Esophagus (tissue), 2 donors: ENCODE results near the gene KRTAP2-2. TPM values are rescaled to one million over a fixed set of nuclear protein-coding genes. Genes with fewer than 3 reads are reported as not detected.
"Not testable (repeated sequence)": the region's sequence is repeated elsewhere in the genome, so short reads cannot be mapped to it uniquely, and the experiment has no call there.

ENCODE experiments used
- H3K27ac ChIP-seq, 2 donors: one replicate each; pipeline ENCODE4 v1.5.1; 2013; ENCODE audit warnings: low read depth in 2 of 2, mild to moderate bottlenecking in 2 of 2, inconsistent platforms in 1 of 2, low read length in 1 of 2, moderate library complexity in 1 of 2
- H3K27me3 ChIP-seq, 2 donors: one replicate each; pipeline ENCODE4 v1.6.1; 2013; ENCODE audit warnings: low read length in 2 of 2, control low read depth in 1 of 2, mild to moderate bottlenecking in 1 of 2; ENCODE audit not compliant: insufficient read depth in 2 of 2, control insufficient read depth in 1 of 2
- H3K36me3 ChIP-seq, 2 donors: one replicate each; pipeline ENCODE4 v1.6.1; 2013; ENCODE audit warnings: low read length in 1 of 2; ENCODE audit not compliant: control insufficient read depth in 2 of 2, insufficient read depth in 2 of 2
- H3K4me1 ChIP-seq, 2 donors: one replicate each; pipeline ENCODE4 v1.6.1; 2013; ENCODE audit warnings: low read length in 1 of 2; ENCODE audit not compliant: control insufficient read depth in 2 of 2, insufficient read depth in 2 of 2
- H3K4me3 ChIP-seq, 2 donors: one replicate each; pipeline ENCODE4 v1.5.1; 2013; ENCODE audit warnings: low read length in 2 of 2, mild to moderate bottlenecking in 2 of 2, low read depth in 1 of 2, moderate library complexity in 1 of 2
- H3K9me3 ChIP-seq, 2 donors: one replicate each; pipeline ENCODE4 v1.6.1; 2013; ENCODE audit warnings: mild to moderate bottlenecking in 2 of 2, low read depth in 1 of 2, low read length in 1 of 2, moderate library complexity in 1 of 2; ENCODE audit not compliant: control insufficient read depth in 2 of 2, insufficient read depth in 1 of 2
- WGBS, 2 donors: extraction: QIAGEN DNeasy Blood & Tissue Kit; methylation state at CpG; one replicate each; pipeline ENCODE4 v1.1.7; 2013; 5-methylcytosine and 5-hydroxymethylcytosine counted together
- polyA plus RNA-seq, 2 donors: library from polyadenylated mRNA; stranded (reverse); fragments of 200-250 nt; gene quantifications; one replicate each; pipeline ENCODE4 v1.2.3, GENCODE V29; 2013
- donor health status: healthy with polysubstance abuse.
- donor health status: Bipolar disorder and iron deficiency.

Gene KRTAP2-2
- polyA plus RNA-seq, 2 donors, result not detected

GRCh38 chr17:41065016-41065689, 10.1 kb upstream of the KRTAP2-2 start:
- not testable (repeated sequence) for H3K27me3 ChIP-seq, H3K36me3 ChIP-seq, H3K4me1 ChIP-seq, H3K27ac ChIP-seq, H3K9me3 ChIP-seq, H3K4me3 ChIP-seq
- WGBS, 2 donors, result 70% methylated on average over 6 to 7 of the region's 16 CpGs

GRCh38 chr17:41064301-41064700, 9.3 kb upstream of the KRTAP2-2 start:
- H3K27ac ChIP-seq, result no peak overlapping the region
- no peak overlapping the region for H3K4me3 ChIP-seq
- no peaks in the 10 kb centered on the region for H3K9me3 ChIP-seq
- no peaks in the 10 kb centered on the region for H3K4me1 ChIP-seq
- no peaks in the 10 kb centered on the region for H3K36me3 ChIP-seq
- 76 to 88% methylated on average over 1 of the region's 1 CpG for WGBS, 2 donors
- no peaks in the 10 kb centered on the region for H3K27me3 ChIP-seq

GRCh38 chr17:41063449-41063848, 8.4 kb upstream of the KRTAP2-2 start:
- no peaks in the 10 kb centered on the region for H3K4me1 ChIP-seq
- 75 to 76% methylated on average over 4 of the region's 4 CpGs for WGBS, 2 donors
- H3K9me3 ChIP-seq, result no peaks in the 10 kb centered on the region
- H3K36me3 ChIP-seq, result no peaks in the 10 kb centered on the region
- no peak overlapping the region for H3K27ac ChIP-seq
- no peaks in the 10 kb centered on the region for H3K27me3 ChIP-seq
- H3K4me3 ChIP-seq, result no peak overlapping the region

DNA sequence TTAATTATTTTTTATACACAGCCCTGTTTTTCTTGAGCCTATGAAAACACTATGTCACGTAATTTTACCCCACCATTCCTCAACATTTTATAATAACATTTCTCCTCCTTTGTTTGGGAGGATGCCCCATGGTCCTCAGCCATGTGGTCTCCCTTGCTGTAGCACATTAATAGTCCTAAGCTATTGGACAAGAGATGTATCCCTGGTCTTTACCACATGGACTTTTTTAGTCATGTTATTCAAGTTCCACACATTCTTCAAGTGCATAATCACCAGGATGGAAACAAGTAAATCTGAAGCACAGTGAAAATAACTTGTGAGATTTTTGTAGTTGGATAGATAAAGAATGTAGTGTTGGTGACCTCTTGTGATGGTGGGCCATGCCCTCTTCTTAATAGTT, 6.9 kb upstream of the KRTAP2-2 start:
- no peaks in the 10 kb centered on the region for H3K27me3 ChIP-seq
- H3K9me3 ChIP-seq, result no peaks in the 10 kb centered on the region
- WGBS, 2 donors, result 63 to 70% methylated on average over 1 of the region's 1 CpG
- H3K4me3 ChIP-seq, result no peak overlapping the region
- H3K4me1 ChIP-seq, result no peaks in the 10 kb centered on the region
- H3K27ac ChIP-seq, result no peak overlapping the region
- H3K36me3 ChIP-seq, result no peaks in the 10 kb centered on the region

DNA sequence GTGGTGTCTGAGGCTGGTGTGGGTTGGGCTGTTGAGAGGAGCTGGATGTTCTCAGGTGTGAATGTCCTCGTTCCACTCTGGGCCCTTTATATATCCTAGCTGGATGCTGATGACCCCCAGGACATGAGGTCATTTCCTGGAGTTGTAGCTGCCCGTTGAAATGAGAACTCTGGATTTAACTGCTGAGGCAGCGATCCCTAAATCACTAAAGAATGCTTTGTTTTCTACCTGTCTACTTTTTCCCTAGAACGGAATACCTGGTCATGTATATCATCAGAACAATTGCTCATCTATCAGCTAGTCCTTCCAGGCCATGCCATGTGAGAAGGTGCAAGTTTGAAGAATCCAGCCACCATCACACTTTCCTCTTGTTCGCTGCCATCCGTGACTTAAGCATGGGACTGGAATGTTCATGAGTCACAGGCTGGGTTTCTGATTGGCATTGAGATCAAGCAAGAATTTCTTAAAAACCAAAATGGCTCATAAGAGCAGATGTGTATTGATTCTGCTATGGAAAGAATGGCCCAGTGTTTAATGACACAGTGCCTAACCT, 5.1 kb upstream of the KRTAP2-2 start, which contains the start of gene KRTAP2-3:
KRTAP2-3 (minus strand) TSS at position 63 of the 553 bp plus-strand sequence. CDS start 64 bp downstream, outside the sequence.
- no peaks in the 10 kb centered on the region for H3K36me3 ChIP-seq
- no peaks in the 10 kb centered on the region for H3K9me3 ChIP-seq
- no peak within 1 kb of the TSS for H3K4me3 ChIP-seq
- H3K4me1 ChIP-seq, result no peaks in the 10 kb centered on the region
- 62 to 76% methylated on average over 6 of the region's 6 CpGs for WGBS, 2 donors
- no peak within 1 kb of the TSS for H3K27ac ChIP-seq
- H3K27me3 ChIP-seq, result no peaks in the 10 kb centered on the region

DNA sequence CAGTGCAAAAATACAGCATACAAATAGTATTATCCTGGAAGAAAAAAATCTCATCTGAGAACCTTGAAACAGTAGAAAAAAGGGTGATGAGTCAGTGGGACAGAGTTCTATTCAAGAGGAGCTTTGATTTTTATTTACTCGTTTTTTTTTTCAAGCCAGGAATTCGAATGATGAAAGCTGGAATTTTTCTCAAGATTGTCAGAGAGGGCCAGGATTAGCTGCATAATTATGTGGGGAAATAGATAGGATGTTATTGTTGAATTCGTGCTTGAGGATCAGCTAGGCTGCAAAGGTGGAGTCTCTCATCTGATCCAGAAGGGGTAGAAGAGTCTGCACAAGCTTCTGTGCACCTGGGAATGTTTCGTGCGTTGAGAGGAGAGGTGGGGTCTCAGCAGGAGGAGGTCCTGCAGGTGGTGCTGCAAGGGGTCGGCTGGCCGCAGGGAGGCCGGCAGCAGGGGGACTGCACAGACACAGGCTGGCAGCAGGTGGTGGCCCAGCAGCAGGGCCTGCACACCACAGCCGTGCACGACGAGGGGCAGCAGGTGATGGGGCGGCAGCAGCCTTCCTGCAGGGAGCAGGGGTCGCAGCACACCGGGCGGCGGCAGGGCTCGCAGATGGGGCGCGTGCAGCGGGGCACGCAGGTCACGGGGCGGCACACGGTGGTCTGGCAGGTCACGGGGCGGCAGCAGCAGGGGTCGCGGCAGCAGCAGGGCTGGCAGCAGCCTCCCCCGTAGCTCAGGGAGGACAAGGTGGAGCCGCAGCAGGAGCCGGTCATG, 4.4 kb upstream of the KRTAP2-2 start:
- not testable (repeated sequence) for H3K9me3 ChIP-seq, H3K4me1 ChIP-seq, H3K36me3 ChIP-seq, H3K27me3 ChIP-seq, H3K4me3 ChIP-seq, H3K27ac ChIP-seq
- 47 to 50% methylated on average over 11 to 13 of the region's 31 CpGs for WGBS, 2 donors

- H3K27me3 ChIP-seq, result no peaks in the 10 kb centered on the region
- H3K27ac ChIP-seq, result no peak overlapping the region
- H3K4me1 ChIP-seq, result no peaks in the 10 kb centered on the region
- 87 to 93% methylated on average over 5 of the region's 5 CpGs for WGBS, 2 donors
- no peak overlapping the region for H3K4me3 ChIP-seq
- no peaks in the 10 kb centered on the region for H3K36me3 ChIP-seq
- no peaks in the 10 kb centered on the region for H3K9me3 ChIP-seq
Measured at GRCh38 chr17:41058741-41059140, 3.7 kb upstream of the KRTAP2-2 start.

- H3K27ac ChIP-seq, result no peak overlapping the region
- H3K4me1 ChIP-seq, result no peaks in the 10 kb centered on the region
- no peaks in the 10 kb centered on the region for H3K36me3 ChIP-seq
- WGBS, 2 donors, result 97% methylated on average over 1 of the region's 1 CpG
- no peak overlapping the region for H3K4me3 ChIP-seq
- H3K27me3 ChIP-seq, result no peaks in the 10 kb centered on the region
- H3K9me3 ChIP-seq, result no peaks in the 10 kb centered on the region
Measured at GRCh38 chr17:41057547-41057946, 2.5 kb upstream of the KRTAP2-2 start.

GRCh38 chr17:41054556-41054955, 474 bp downstream of the KRTAP2-2 start:
- H3K36me3 ChIP-seq, H3K27ac ChIP-seq, H3K4me1 ChIP-seq, H3K4me3 ChIP-seq, H3K27me3 ChIP-seq, H3K9me3 ChIP-seq: not testable (repeated sequence)
- 65 to 82% methylated on average over 7 to 9 of the region's 9 CpGs for whole genome bisulfite sequencing, 2 donors
